ENCODE data around the gene ABCB9.

- TF ChIP-seq, protein P1, sequence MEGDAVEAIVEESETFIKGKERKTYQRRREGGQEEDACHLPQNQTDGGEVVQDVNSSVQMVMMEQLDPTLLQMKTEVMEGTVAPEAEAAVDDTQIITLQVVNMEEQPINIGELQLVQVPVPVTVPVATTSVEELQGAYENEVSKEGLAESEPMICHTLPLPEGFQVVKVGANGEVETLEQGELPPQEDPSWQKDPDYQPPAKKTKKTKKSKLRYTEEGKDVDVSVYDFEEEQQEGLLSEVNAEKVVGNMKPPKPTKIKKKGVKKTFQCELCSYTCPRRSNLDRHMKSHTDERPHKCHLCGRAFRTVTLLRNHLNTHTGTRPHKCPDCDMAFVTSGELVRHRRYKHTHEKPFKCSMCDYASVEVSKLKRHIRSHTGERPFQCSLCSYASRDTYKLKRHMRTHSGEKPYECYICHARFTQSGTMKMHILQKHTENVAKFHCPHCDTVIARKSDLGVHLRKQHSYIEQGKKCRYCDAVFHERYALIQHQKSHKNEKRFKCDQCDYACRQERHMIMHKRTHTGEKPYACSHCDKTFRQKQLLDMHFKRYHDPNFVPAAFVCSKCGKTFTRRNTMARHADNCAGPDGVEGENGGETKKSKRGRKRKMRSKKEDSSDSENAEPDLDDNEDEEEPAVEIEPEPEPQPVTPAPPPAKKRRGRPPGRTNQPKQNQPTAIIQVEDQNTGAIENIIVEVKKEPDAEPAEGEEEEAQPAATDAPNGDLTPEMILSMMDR (IDR thresholded peaks at IDR 0.05; ENCODE audit: insufficient read depth, low read depth, low read length), result no peak
- no peak for TF ChIP-seq EZH2 (IDR thresholded peaks at IDR 0.05; ENCODE audit: insufficient read depth, low read length)
Measured at GRCh38 chr12:122985338-122986257, 19.3 kb upstream of the ABCB9 start.
